Stimulated activated CD8-positive, alpha-beta memory T cell treated with anti-CD3 and anti-CD28 coated beads, Interleukin-2, amount 100 ng/mL, for 48 hours (primary cell): ENCODE results near the gene UBASH3A.
"Not testable (repeated sequence)": the region's sequence is repeated elsewhere in the genome, so short reads cannot be mapped to it uniquely, and the experiment has no call there.

ENCODE experiments used
- DNase-seq, 2 donors: peaks; one replicate each; pipeline ENCODE4 v3.0.0-alpha.2; 2020; ENCODE audit warnings: low read depth in 2 of 2

UBASH3A gene

DNA sequence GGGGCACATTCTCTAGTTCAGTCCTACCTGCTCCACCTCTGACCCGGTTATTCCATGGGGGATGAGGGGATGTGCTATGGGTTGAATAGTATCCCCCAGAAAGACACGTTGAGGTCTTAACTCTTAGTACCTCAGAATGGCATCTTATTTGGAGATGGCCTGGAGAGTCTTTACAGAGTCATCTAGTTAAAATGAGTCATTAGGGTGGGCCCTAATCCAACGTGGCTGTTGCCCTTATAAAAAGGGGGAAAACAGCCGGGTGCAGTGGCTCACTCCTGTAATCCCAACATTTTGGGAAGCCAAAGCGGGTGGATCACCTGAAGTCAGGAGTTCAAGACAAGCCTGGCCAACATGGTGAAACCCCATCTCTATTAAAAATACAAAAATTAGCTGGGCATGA, 13.5 kb upstream of the UBASH3A start:
- DNase-seq: no peak

GRCh38 chr21:42390696-42391095, 13.0 kb upstream of the UBASH3A start:
- no peak for DNase-seq

- no peak for DNase-seq
These were observed 12.4 kb upstream of the UBASH3A start for GRCh38 chr21:42391297-42391696.

GRCh38 chr21:42392731-42393442, 10.8 kb upstream of the UBASH3A start:
- DNase-seq: no peak

- no peak for DNase-seq
These were observed 10.2 kb upstream of the UBASH3A start for GRCh38 chr21:42393443-42393950.

DNA sequence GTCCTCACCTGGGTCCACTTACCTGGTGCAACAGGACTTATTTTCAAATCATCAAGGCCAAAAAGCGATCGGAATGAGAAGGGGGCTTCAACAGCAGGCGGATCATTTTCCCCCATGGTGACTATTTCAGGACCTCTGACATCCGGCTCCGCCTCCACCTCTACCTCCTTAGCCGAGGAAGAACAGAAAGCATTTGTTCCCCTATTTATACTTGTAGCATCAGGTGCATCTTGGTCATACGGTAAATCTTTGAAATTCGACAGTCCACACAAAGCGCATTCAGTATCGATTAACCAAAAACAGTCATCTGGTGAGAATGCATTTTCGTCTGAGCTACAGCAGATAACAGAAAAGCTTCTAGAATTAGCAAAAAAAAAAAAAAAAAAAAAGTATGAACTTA, 8.4 kb upstream of the UBASH3A start:
- DNase-seq: no peak

- no peak for DNase-seq
These were observed 7.6 kb upstream of the UBASH3A start, which contains the start of gene TMPRSS3 for GRCh38 chr21:42395905-42396651. Gene TMPRSS3, minus strand, starts transcription at chr21:42396052. Its CDS starts 635 bp downstream, at chr21:42395417.

DNA sequence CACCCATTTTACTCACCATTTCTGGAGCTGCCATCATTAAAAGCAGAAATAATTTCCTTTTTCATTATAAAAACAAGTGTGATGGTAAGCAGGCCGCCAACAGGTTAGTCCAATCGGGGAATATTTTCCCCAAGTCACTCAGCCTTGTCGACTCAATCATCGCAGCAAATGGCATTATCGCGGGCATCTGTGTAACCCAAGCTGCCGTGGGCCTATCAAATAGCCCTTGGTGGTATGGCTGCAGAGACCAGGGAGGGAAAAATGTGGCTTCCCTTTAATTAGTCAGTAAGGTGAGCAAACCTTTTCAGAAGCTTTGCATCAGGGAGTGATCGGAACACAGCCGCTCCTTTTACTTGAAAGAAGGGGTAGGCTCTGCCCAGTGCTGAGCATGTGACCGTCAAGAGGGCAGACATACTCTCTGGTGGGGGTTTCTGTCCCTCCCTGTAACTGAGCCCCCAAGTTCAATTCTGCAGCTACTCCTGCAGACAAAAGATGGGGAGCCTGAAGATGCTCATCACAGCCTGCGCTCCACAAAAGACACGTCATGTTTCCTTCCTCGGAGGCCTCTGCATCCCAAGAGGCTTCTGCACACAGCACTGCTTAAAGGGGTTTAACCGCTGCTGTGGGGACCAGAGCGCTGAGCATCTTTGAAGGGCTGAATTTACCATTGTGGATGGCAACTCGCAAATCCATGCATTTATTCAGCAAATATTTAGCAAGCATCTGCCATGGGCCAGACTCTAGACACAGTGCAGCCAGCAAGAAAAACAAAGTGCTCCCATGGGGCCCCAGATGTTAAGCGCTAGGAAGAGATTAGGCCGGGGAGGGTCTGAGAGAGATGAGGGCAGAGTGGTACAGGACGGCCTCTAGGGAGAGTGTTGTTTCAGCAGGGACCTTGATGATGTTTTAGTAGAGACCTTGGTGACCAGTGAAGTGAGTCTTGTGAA, 6.6 kb upstream of the UBASH3A start:
- no peak for DNase-seq

DNA sequence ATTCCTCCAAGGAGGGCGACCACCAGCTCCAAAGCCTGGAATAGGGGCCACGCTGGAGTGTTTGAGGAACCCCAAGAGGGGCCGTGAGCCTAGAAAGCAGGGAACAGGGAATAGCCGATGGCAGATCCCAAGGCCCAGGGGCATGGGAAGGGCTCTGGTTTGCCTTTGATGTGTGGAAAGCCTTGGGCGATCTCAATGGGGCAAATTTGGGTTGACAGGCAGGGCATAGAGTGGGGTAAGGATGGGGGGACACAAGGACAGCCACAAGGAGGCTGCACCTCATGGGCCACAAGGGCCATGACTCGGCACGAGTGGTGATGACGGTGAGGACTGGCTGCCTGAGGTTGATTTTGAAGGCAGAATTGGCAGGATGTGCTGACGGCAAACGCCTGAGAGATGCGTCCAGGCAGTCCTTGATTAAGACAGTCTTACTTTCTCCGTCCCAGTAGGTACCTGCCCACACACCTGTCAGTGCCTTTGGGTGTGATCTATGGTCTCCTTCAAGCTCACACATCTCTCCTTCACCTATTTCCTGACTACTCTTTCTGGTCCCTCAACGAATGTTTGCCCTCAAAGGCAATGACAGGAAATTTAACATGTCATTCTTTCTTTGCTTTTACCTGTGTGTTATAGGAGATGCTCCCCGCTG, 5.8 kb upstream of the UBASH3A start:
- no peak for DNase-seq

- DNase-seq: no peak
These were observed 5.2 kb upstream of the UBASH3A start for GRCh38 chr21:42398436-42399028.

GRCh38 chr21:42400525-42400924, 3.2 kb upstream of the UBASH3A start:
- DNase-seq: no peak

GRCh38 chr21:42401154-42401553, 2.5 kb upstream of the UBASH3A start:
- no peak for DNase-seq

DNA sequence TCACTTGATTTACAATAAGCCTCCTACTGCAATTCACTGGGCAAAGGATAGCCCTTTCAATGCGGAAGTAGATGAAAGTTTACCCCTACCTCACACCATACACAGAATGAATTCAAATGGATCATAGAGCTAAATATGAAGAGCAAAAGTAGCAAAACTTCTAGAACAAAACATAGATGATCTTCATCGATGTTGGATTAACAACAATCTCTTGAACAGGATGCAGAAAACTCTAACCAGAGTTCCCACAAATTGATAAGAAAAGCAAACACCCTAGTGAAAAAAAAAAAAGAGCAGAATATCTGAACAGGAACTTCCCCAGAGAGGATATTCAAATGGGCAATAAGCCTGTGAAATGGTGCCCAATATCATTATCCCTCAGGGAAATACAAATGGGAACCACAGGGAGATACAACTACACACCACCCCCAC, 1.9 kb upstream of the UBASH3A start:
- no peak for DNase-seq

DNA sequence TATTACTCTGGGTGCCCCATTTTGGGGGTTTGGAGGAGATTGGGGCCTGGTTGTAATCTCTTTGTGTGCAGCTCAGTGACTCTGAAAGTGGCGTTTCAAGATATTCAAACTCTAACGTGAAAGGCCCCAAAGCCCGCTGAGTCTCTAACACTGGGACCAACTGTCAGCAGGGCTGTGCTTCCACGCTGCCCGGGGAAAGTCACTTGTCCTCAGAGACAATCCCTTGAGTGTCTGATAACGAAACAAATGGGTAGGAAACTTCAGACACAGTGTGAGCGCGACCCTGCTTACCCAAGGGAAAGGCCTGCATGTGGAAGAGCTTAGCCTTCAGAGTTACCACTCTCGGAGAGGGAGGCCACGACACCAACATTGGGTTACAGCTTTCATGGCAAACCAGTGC, 837 bp downstream of the UBASH3A start:
- DNase-seq: no peak

GRCh38 chr21:42405064-42406013, 1.6 kb downstream of the UBASH3A start:
- DNase-seq: no peak

DNA sequence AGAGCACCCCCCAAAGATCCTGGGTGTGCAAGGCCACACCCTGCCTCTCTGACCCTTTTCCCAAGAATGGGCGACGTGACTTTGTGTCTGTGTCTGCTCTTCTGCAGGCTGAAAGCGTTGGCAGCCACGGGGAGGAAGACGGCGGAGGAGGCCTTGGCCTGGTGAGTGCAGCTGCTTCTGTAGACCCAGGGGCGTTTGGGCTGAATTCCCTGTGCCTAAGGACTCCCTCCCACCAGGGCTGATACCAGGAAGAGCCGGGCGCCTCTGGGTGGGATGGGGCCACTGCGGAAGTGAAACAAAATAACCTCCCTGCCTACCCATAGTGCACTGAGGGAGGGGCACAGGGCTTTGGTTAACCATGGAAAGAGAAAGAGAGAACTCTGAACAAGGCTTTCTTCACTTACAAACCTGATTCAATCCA, 2.5 kb downstream of the UBASH3A start:
- DNase-seq: no peak

DNA sequence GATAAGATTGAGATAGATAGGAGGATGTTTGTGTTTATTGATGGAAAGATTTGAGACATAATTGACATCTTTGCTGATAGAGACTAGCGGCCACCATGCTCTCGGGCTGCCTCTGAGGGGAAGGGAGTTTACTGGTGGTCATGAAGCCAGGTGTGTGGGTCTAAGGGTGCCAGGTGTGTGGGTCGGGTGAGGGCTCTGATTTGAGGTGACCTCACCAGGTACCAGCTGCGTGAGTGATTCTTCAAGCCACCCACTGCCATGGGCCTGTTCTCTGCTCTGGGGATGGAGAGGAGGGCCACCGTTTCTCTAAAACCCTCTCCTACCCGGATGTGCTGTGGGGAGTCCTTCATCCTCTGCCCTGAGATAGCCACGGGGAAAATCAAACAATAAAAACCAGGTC, 3.2 kb downstream of the UBASH3A start:
- no peak for DNase-seq

DNA sequence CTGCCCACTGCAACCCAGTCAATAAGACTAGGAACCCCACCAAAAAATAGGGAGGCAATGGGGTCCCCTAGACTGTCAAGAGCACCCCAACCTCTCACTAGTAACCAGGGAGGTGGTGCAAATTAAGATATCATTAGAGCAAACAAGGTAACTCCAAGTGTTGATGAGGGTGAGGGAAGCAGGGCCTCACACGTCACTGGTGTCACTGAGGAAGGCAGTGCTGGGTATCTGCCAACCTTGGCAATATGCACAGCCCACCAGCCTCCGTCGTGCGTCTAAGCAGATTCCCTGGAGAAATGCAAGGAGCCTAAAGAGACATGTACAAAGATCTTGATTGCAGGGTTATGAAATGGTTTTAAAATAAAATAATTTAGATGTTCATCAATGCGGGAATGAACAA, 3.8 kb downstream of the UBASH3A start:
- no peak for DNase-seq

GRCh38 chr21:42408718-42409117, 5.0 kb downstream of the UBASH3A start:
- DNase-seq: not testable (repeated sequence)

- DNase-seq: no peak
These were observed 5.7 kb downstream of the UBASH3A start for GRCh38 chr21:42409366-42409765.
